ENCODE measurements around the gene DPPA3. TPM values are rescaled to one million over a fixed set of nuclear protein-coding genes. Genes with fewer than 3 reads are reported as not detected.
"Not testable (repeated sequence)": the region's sequence is repeated elsewhere in the genome, so short reads cannot be mapped to it uniquely, and the experiment has no call there.

Gene DPPA3
- total RNA-seq, 1 donor from 2014 or later: not detected

- H3K27me3 ChIP-seq (ENCODE audit: control insufficient read depth, insufficient read depth, low read length): no peaks in the 10 kb centered on the region
- no peak for TF ChIP-seq CTCF (IDR thresholded peaks at IDR 0.05; ENCODE audit: insufficient read depth, low read length, severe bottlenecking)
- DNase-seq (ENCODE audit: low read depth): no peak
- H3K36me3 ChIP-seq (ENCODE audit: control insufficient read depth, insufficient read depth, low read length): no peaks in the 10 kb centered on the region
- FAIRE-seq: no peak
- H3K4me3 ChIP-seq (ENCODE audit: low read depth, low read length): no peak overlapping the region
These were observed 21.8 kb downstream of the DPPA3 start for GRCh38 chr12:7732993-7733392.

- Histone ChIP-seq H3K36me3 (ENCODE audit: control insufficient read depth, insufficient read depth, low read length) (no peaks in the 10 kb centered on the region), H3K27me3 (ENCODE audit: control insufficient read depth, insufficient read depth, low read length) (no peaks in the 10 kb centered on the region), H3K4me3 (ENCODE audit: low read depth, low read length) (no peak within 1 kb of the TSS)
- FAIRE-seq: no peak
- no peak for TF ChIP-seq CTCF (IDR thresholded peaks at IDR 0.05; ENCODE audit: insufficient read depth, low read length, severe bottlenecking)
- no peak for DNase-seq (ENCODE audit: low read depth)
These were observed 36.0 kb downstream of the DPPA3 start, which contains the start of gene CLEC4C for GRCh38 chr12:7747246-7747645. Gene CLEC4C (minus strand): TSS chr12:7747375. CDS start chr12:7747348, 27 bp downstream.

- Histone ChIP-seq H3K4me3 (ENCODE audit: low read depth, low read length) (no peak overlapping the region), H3K36me3 (ENCODE audit: control insufficient read depth, insufficient read depth, low read length) (no peaks in the 10 kb centered on the region), H3K27me3 (ENCODE audit: control insufficient read depth, insufficient read depth, low read length) (no peaks in the 10 kb centered on the region)
- DNase-seq (ENCODE audit: low read depth): no peak
- no peak for FAIRE-seq
- TF ChIP-seq CTCF (IDR thresholded peaks at IDR 0.05; ENCODE audit: insufficient read depth, low read length, severe bottlenecking): no peak
These were observed 37.6 kb downstream of the DPPA3 start for GRCh38 chr12:7748852-7749251.

GRCh38 chr12:7749442-7749841 is 38.2 kb downstream of the DPPA3 start:
- DNase-seq (ENCODE audit: low read depth) (no peak), FAIRE-seq (no peak)
- Histone ChIP-seq H3K36me3 (ENCODE audit: control insufficient read depth, insufficient read depth, low read length) (no peaks in the 10 kb centered on the region), H3K27me3 (ENCODE audit: control insufficient read depth, insufficient read depth, low read length) (no peaks in the 10 kb centered on the region), H3K4me3 (ENCODE audit: low read depth, low read length) (no peak overlapping the region)
- TF ChIP-seq CTCF (IDR thresholded peaks at IDR 0.05; ENCODE audit: insufficient read depth, low read length, severe bottlenecking): no peak

GRCh38 chr12:7750350-7750749 is 39.1 kb downstream of the DPPA3 start:
- Histone ChIP-seq H3K27me3 (ENCODE audit: control insufficient read depth, insufficient read depth, low read length) (no peaks in the 10 kb centered on the region), H3K36me3 (ENCODE audit: control insufficient read depth, insufficient read depth, low read length) (no peaks in the 10 kb centered on the region), H3K4me3 (ENCODE audit: low read depth, low read length) (no peak overlapping the region)
- DNase-seq (ENCODE audit: low read depth) (no peak), FAIRE-seq (no peak)
- no peak for TF ChIP-seq CTCF (IDR thresholded peaks at IDR 0.05; ENCODE audit: insufficient read depth, low read length, severe bottlenecking)

- H3K36me3 ChIP-seq (ENCODE audit: control insufficient read depth, insufficient read depth, low read length): no peaks in the 10 kb centered on the region
- H3K4me3 ChIP-seq (ENCODE audit: low read depth, low read length): no peak overlapping the region
- H3K27me3 ChIP-seq (ENCODE audit: control insufficient read depth, insufficient read depth, low read length): no peaks in the 10 kb centered on the region
- no peak for FAIRE-seq
- no peak for DNase-seq (ENCODE audit: low read depth)
- no peak for TF ChIP-seq CTCF (IDR thresholded peaks at IDR 0.05; ENCODE audit: insufficient read depth, low read length, severe bottlenecking)
These were observed 40.2 kb downstream of the DPPA3 start for GRCh38 chr12:7751394-7751793.

GRCh38 chr12:7751941-7752922 is 41.0 kb downstream of the DPPA3 start:
- not testable (repeated sequence) for FAIRE-seq; H3K4me3 ChIP-seq (ENCODE audit: low read depth, low read length); H3K27me3 ChIP-seq (ENCODE audit: control insufficient read depth, insufficient read depth, low read length); DNase-seq (ENCODE audit: low read depth); H3K36me3 ChIP-seq (ENCODE audit: control insufficient read depth, insufficient read depth, low read length)

GRCh38 chr12:7755668-7756067 is 44.4 kb downstream of the DPPA3 start:
- FAIRE-seq; H3K4me3 ChIP-seq (ENCODE audit: low read depth, low read length); H3K27me3 ChIP-seq (ENCODE audit: control insufficient read depth, insufficient read depth, low read length); H3K36me3 ChIP-seq (ENCODE audit: control insufficient read depth, insufficient read depth, low read length); DNase-seq (ENCODE audit: low read depth): not testable (repeated sequence)
